GM12874 (cell line): ENCODE data around the gene SLC16A11.

Experiments used
- CTCF ChIP-seq: IDR thresholded peaks from 2 replicates; pipeline ENCODE4 v1.5.1; 2011; ENCODE audit warnings: low read depth, mild to moderate bottlenecking, control low read depth, low read length, moderate library complexity; ENCODE audit not compliant: insufficient read depth

Gene SLC16A11

GRCh38 chr17:7046127-7046724 is 2.3 kb upstream of the SLC16A11 start:
- TF ChIP-seq CTCF: no peak

GRCh38 chr17:7045492-7046126 is 1.7 kb upstream of the SLC16A11 start:
- TF ChIP-seq CTCF: peak; percentile 37; the same call in 1 of the 2 replicates

GRCh38 chr17:7043182-7043496 is 753 bp downstream of the SLC16A11 start:
- TF ChIP-seq CTCF: no peak

GRCh38 chr17:7042501-7043181 is 1.3 kb downstream of the SLC16A11 start:
- TF ChIP-seq CTCF: no peak

- TF ChIP-seq CTCF: no peak
Observed at GRCh38 chr17:7041607-7042500, 2.0 kb downstream of the SLC16A11 start.

GRCh38 chr17:7039832-7040231 is 4.1 kb downstream of the SLC16A11 start:
- no peak for TF ChIP-seq CTCF

GRCh38 chr17:7038025-7038862 is 5.6 kb downstream of the SLC16A11 start:
- TF ChIP-seq CTCF: no peak
